KOPT-K1 (cell line): ENCODE data around the gene MYPOP.

Experiments
- H3K27ac ChIP-seq: fragments of 200-600 bp; sonication (generic); 2 replicates; pipeline ENCODE4 v1.5.1; 2016; ENCODE audit warnings: antibody characterized with exemption, mild to moderate bottlenecking, low read depth, low read length; ENCODE audit not compliant: poor library complexity, severe bottlenecking
- H3K36me3 ChIP-seq: fragments of 200-600 bp; sonication (generic); 2 replicates; pipeline ENCODE4 v1.5.1; 2017; ENCODE audit warnings: antibody characterized with exemption, mild to moderate bottlenecking, low read length, moderate library complexity; ENCODE audit not compliant: insufficient read depth
- H3K9me3 ChIP-seq: fragments of 200-600 bp; sonication (generic); 2 replicates; pipeline ENCODE4 v1.5.1; 2017; ENCODE audit warnings: antibody characterized with exemption, low read length, mild to moderate bottlenecking; ENCODE audit not compliant: insufficient read depth, poor library complexity, severe bottlenecking

MYPOP gene, protein sequence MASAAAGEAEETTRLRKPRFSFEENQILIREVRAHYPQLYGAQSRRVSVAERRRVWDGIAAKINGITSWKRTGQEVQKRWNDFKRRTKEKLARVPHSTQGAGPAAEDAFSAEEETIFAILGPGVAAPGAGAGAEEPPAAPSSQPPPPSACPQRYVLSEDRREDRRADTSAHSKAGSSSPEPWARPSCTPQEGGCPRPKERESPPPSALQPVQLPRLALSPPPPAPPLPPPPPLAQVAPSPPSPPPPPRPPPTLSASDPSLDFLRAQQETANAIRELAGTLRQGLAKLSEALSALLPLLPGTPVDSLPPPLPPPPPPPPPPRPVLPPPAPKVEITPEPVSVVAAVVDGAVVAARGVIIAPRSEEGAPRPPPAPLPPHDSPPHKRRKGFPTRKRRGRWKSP

DNA sequence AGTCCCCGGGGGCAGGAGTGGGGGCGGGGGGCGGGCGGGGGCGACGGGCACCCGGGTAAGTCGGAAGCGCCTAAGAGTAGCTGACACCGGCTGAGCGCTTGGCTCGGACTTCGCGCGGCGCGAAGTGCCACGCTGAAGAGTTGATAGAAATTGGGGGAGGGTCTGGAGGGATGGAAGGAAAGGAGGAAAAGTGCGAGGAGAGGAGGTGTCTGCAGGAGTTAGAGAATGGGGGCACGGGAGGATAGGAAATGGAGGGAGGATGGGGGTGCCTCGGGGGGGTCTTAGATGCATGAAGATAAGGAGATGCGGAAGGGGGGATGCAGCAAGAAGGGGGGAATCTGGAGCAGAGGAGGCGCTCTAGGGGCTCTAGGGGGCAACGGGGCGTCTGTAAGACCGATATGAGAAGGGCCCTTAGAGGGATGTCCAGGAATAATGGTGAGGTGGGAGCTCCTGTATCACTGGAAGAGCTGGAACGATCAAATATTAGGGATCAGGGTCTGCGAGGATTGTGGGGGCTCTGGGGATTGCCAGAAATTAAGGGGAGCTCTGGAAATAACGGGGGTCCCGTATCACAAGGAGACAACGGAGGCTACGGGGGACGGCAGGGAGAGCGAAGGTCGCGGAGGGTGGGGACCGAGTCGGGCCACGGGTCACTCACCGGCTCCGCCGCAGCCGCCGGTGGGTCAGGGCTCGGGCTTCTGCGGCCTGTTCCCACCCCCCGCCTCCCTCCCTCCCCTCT lies at the start of gene MYPOP:
Gene MYPOP (minus strand): TSS at position 702 of the 739 bp plus-strand sequence. CDS start 840 bp downstream, outside the sequence.
- Histone ChIP-seq H3K9me3 (no peaks in the 10 kb centered on the region), H3K36me3 (peaks cover 33% of the 10 kb centered on the region), H3K27ac (peak within 1 kb of the TSS; percentile 83)

GRCh38 chr19:45947926-45948325 lies 45.5 kb upstream of the MYPOP start:
- Histone ChIP-seq H3K9me3 (no peaks in the 10 kb centered on the region), H3K36me3 (no peaks in the 10 kb centered on the region), H3K27ac (no peak overlapping the region)

- no peaks in the 10 kb centered on the region for H3K9me3 ChIP-seq
- no peak overlapping the region for H3K27ac ChIP-seq
- no peaks in the 10 kb centered on the region for H3K36me3 ChIP-seq
These were observed 38.0 kb upstream of the MYPOP start for GRCh38 chr19:45940515-45940805.

DNA sequence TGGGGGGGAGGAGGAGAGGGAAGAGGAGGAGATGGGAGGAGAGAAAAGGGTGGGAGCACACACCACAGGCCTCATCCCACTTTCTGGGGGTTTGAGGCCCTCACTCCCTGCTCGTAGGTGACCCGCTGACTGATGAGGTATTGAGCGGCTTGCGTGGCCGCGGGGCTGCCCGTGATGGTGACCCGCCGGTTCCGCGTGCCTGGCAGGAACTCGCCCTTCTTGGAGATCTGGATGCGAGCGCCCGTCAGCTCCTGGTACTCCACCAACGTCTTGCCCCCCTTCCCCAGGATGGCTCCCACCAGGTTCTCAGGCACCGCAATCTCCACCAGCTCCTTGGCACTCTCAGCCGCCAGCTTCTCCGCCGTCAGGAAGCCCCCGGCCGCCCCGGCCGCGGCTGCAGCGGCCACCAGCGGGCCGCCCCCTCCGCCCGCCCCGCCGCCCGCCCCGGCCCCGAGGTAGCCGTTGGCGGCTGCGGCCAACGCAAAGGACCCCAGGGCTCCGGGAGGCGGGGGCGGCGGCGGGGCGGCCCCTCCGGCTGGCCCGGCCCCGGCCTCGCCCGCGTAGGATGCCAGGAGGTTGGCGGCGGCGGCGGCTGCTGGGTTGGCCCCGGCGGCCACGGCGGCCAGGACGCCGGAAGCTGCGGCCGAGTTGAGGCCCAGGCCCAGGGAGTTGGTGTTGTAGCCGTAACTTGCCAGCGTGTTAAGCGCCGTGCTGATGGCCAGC lies 37.5 kb upstream of the MYPOP start:
- H3K36me3 ChIP-seq: no peaks in the 10 kb centered on the region
- no peak overlapping the region for H3K27ac ChIP-seq
- H3K9me3 ChIP-seq: no peaks in the 10 kb centered on the region

DNA sequence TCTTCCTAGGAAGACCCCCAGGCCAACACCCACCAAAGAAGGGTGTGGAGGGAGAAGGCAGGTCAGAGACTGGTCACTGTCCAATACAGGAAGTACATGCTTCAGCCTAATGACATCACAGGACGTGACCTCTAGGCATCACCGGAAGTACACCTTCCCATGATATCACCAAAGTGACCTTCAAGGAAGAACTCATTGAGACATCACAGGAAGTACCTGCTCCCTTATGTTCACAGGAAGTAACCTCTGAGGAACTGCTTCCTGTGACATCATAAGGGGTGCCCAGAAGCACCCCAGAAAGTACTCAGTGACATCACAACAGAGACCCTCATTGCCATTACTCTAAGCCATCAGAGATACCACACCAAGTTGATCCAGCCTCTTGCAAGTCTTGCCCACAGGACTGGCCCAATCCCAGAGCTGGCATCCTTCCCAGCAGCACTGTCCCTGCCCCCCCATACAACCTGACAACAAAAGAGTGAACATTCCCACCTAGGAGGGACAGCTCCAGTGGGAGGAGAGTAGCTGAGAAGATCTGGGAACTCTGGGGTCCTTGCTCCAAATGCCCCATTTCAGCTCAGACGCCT lies 36.4 kb upstream of the MYPOP start:
- no peak overlapping the region for H3K27ac ChIP-seq
- H3K9me3 ChIP-seq: no peaks in the 10 kb centered on the region
- no peaks in the 10 kb centered on the region for H3K36me3 ChIP-seq

GRCh38 chr19:45935267-45935666 lies 32.9 kb upstream of the MYPOP start:
- no peak overlapping the region for H3K27ac ChIP-seq
- no peaks in the 10 kb centered on the region for H3K36me3 ChIP-seq
- no peaks in the 10 kb centered on the region for H3K9me3 ChIP-seq

GRCh38 chr19:45934551-45935230 lies 32.3 kb upstream of the MYPOP start:
- Histone ChIP-seq H3K36me3 (no peaks in the 10 kb centered on the region), H3K27ac (no peak overlapping the region), H3K9me3 (no peaks in the 10 kb centered on the region)

GRCh38 chr19:45933759-45934158 lies 31.3 kb upstream of the MYPOP start:
- Histone ChIP-seq H3K9me3 (no peaks in the 10 kb centered on the region), H3K27ac (no peak overlapping the region), H3K36me3 (no peaks in the 10 kb centered on the region)

- Histone ChIP-seq H3K9me3 (no peaks in the 10 kb centered on the region), H3K27ac (no peak overlapping the region), H3K36me3 (no peaks in the 10 kb centered on the region)
These were observed 28.6 kb upstream of the MYPOP start for GRCh38 chr19:45931055-45931454.

DNA sequence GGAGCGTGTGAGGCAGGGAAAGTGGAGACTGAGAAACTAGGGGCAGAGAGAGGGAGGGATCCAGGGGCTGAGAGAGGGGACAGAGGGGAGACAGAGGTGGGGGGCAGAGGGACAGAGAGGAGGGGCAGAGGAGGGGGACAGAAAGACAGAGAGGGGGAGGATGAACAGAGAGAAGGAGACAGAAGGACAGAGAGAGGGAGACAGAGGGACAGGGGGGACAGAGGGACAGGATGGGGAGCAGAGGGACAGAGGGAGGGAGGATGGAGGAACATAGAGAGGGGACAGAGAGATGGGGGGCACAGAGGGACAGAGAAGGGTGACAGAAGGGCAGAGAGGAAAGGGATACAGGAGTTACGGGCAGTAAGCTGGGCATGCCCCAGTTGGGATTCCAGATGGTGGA lies 26.8 kb upstream of the MYPOP start:
- no peaks in the 10 kb centered on the region for H3K36me3 ChIP-seq
- H3K27ac ChIP-seq: no peak overlapping the region
- no peaks in the 10 kb centered on the region for H3K9me3 ChIP-seq

- Histone ChIP-seq H3K27ac (peak overlapping the region; percentile 89), H3K9me3 (no peaks in the 10 kb centered on the region), H3K36me3 (no peaks in the 10 kb centered on the region)
These were observed 25.3 kb upstream of the MYPOP start for GRCh38 chr19:45927565-45928261.

DNA sequence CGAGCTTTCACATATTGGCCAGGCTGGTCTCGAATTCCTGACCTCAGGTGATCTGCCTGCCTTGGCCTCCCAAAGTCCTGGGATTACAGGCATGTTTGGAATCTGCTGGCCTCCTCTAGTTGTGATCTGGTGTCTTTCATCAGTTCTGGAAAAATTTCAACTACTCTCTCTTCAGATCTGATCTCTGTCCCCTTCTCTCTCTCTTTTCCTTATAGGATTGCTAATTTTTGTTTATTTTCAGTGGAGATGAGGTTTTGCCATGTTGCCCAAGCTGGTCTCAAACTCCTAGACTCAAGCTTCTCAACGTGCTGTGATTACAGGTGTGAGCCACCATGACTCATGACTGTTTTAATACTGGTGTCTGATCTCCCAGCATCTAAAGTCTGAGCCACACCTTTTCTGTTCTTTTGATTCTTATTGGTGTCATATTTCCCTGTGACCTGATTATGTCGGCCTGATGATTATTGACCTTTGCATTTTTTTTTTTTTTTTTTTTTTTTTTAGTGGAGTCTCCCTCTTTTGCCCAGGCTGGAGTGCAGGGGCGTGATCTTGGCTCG lies 22.6 kb upstream of the MYPOP start:
- H3K36me3 ChIP-seq: no peaks in the 10 kb centered on the region
- no peaks in the 10 kb centered on the region for H3K9me3 ChIP-seq
- no peak overlapping the region for H3K27ac ChIP-seq

- Histone ChIP-seq H3K27ac (no peak overlapping the region), H3K36me3 (no peaks in the 10 kb centered on the region), H3K9me3 (no peaks in the 10 kb centered on the region)
These were observed 19.9 kb upstream of the MYPOP start for GRCh38 chr19:45922281-45922680.

- Histone ChIP-seq H3K27ac (peak overlapping the region; percentile 27), H3K36me3 (no peaks in the 10 kb centered on the region), H3K9me3 (no peaks in the 10 kb centered on the region)
These were observed 18.0 kb upstream of the MYPOP start for GRCh38 chr19:45920458-45920857.
